Spleen (tissue), 7 donors: ENCODE results near the gene KRT84.

Experiments used
- CTCF ChIP-seq, 11 experiments: fragments of 200-600 bp in 7 of 11; fragments of 450-650 bp in 4 of 11; sonication (generic) in 4 of 11; IDR thresholded peaks in 8 of 11; conservative IDR thresholded peaks in 3 of 11; 1 replicate in 7 of 11; 2 replicates in 4 of 11; pipeline versions ENCODE4 v1.4.0 to v1.8.0; 2016 to 2021; ENCODE audit warnings: antibody characterized with exemption in 11 of 11, inconsistent platforms in 4 of 11, mild to moderate bottlenecking in 1 of 11
- POLR2A ChIP-seq, 3 donors: fragments of 450-650 bp; IDR thresholded peaks; one replicate each; pipeline ENCODE4 v1.5.1; 2017; ENCODE audit warnings: antibody characterized with exemption in 3 of 3, mild to moderate bottlenecking in 1 of 3
- POLR2AphosphoS5 ChIP-seq, 3 donors: sonication (generic); formaldehyde crosslinking; IDR thresholded peaks; one replicate each; pipeline ENCODE4 v1.5.1; 2017; ENCODE audit warnings: antibody characterized with exemption in 3 of 3
- donor health status: DM: no; HTN: no; CAD: no; lungs with moderate emphysema.
- donor health status: DM: no; HTN: no; CAD: no.
- donor health status: DM: no; HTN: no; CAD: no.

GRCh38 chr12:52377266-52377665 lies 8.2 kb downstream of the KRT84 start:
- TF ChIP-seq POLR2A (IDR thresholded peaks at IDR 0.05) (no peak), CTCF (IDR thresholded peaks at IDR 0.05 in 8 of 11, conservative IDR thresholded peaks at IDR 0.05 in 3 of 11) (no peak), POLR2AphosphoS5 (IDR thresholded peaks at IDR 0.05) (no peak)
